AG04450 (cell line): Measurements from ENCODE around the gene UBE3C. TPM values are rescaled to one million over a fixed set of nuclear protein-coding genes. Genes with fewer than 3 reads are reported as not detected.
A peak's percentile ranks its signal among the peaks of the same experiment; 100 is the strongest.
"Not testable (repeated sequence)": the region's sequence is repeated elsewhere in the genome, so short reads cannot be mapped to it uniquely, and the experiment has no call there.

ENCODE experiments used
- CTCF ChIA-PET: fragments of 300-600, 350-600 bp; formaldehyde crosslinking; extraction: SDS; loops from one replicate; lab custom pipeline; 2022; ENCODE audit warnings: antibody characterized with exemption, inconsistent platforms; lab: Charles Lee
- POLR2A ChIA-PET: fragments of 350-600 bp; formaldehyde crosslinking; extraction: SDS; loops from one replicate; lab custom pipeline; 2021; ENCODE audit warnings: antibody characterized with exemption, inconsistent platforms; lab: Yijun Ruan, JAX
- DNase-seq: peaks from one replicate; pipeline ENCODE4 v3.0.0-alpha.2; 2011; ENCODE audit warnings: low read depth, low spot score
- H3K27ac ChIP-seq: one replicate; pipeline ENCODE4 v1.5.1; 2012; ENCODE audit warnings: low read depth, low read length, control low read depth
- H3K27me3 ChIP-seq: one replicate; pipeline ENCODE4 v1.6.0; 2012; ENCODE audit warnings: low read length; ENCODE audit not compliant: control insufficient read depth, insufficient read depth
- H3K4me3 ChIP-seq: 2 replicates; pipeline ENCODE4 v1.5.1; 2011; ENCODE audit warnings: mild to moderate bottlenecking, low read depth, low read length, control low read depth
- H3K9me3 ChIP-seq: 2 replicates; pipeline ENCODE4 v1.5.1; 2012; ENCODE audit warnings: low read length; ENCODE audit not compliant: control insufficient read depth, insufficient read depth
- polyA plus RNA-seq: library from polyadenylated mRNA; depleted of rRNA; stranded (reverse); fragments of >200 nt; gene quantifications from 2 replicates; pipeline ENCODE4 v1.2.3, GENCODE V29; 2011
- TF ChIP-seq, protein P1 (sequence below): IDR thresholded peaks from 2 replicates; pipeline ENCODE4 v1.5.1; 2011; ENCODE audit warnings: low read depth, low read length, control low read depth, inconsistent platforms

The UBE3C gene
- polyA plus RNA-seq, 1 experiment, result 71.2 TPM

DNA sequence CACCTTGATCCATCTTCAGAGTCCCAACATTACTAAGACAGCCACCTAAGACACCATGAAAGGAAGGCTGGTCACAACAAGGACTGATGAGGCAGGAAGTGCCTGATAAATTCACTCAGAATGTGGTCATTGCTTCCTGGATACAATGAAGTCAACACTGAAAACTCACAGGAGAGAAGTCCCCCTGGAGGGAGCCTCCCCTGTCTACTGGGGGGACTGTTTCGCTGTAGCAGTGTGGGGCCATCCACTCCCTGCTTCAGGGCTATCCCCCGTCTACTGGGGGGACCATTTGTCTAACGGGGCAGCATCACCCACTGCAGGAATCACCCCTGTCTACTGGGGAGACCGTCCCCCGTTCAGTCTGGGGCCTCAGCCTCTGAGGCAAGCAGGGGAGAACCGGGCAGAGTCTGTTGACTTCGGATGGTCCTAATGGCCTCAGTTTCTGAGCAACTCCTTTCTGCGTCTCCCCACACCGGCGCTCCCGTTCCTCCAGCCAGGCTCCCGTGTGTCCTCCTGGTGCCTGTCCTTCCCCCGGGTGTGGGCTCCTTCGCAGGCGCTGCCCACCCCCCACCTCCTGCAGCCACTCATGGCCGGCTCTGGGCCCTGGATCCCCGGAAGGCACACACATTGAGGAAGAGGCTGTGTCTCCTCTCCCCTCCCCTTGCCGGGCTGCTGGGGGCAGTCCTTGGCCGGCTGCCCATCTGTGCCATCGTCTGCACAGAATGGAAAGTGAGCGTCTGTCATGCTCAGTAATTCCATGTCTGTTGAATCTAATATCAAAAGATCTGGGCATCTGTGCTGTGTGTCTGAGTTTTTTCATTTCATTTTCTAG, 138.2 kb downstream of the UBE3C start:
- no peak for DNase-seq
- Histone ChIP-seq H3K9me3 (peaks cover 3% of the 10 kb centered on the region; the same call in 1 of the 2 replicates), H3K4me3 (no peak overlapping the region), H3K27me3 (no peaks in the 10 kb centered on the region), H3K27ac (peak overlapping the region; percentile 31)
- ChIA-PET POLR2A (no interaction called here), CTCF (no interaction called here)
- TF ChIP-seq, protein P1, sequence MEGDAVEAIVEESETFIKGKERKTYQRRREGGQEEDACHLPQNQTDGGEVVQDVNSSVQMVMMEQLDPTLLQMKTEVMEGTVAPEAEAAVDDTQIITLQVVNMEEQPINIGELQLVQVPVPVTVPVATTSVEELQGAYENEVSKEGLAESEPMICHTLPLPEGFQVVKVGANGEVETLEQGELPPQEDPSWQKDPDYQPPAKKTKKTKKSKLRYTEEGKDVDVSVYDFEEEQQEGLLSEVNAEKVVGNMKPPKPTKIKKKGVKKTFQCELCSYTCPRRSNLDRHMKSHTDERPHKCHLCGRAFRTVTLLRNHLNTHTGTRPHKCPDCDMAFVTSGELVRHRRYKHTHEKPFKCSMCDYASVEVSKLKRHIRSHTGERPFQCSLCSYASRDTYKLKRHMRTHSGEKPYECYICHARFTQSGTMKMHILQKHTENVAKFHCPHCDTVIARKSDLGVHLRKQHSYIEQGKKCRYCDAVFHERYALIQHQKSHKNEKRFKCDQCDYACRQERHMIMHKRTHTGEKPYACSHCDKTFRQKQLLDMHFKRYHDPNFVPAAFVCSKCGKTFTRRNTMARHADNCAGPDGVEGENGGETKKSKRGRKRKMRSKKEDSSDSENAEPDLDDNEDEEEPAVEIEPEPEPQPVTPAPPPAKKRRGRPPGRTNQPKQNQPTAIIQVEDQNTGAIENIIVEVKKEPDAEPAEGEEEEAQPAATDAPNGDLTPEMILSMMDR, result no peak

DNA sequence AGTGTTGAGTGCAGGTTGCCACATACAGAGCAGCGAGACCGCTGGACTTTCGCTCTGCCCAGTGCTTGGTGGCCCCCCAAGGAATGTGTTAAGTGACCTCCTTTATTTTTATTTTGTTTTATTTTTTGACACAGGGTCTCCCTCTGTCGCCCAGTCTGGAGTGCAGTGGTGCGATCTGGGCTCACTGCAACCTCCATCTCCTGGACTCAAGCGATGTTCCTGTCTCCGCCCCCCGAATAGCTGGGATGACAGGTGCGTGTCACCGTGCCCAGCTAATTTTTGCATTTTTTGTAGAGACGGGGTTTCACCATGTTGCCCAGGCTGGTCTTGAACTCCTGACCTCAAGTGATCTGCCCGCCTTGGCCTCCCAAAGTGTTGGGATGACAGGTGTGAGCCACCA, 138.8 kb downstream of the UBE3C start:
- CTCF ChIA-PET, H3K9me3 ChIP-seq, H3K27ac ChIP-seq, DNase-seq, POLR2A ChIA-PET, H3K4me3 ChIP-seq, H3K27me3 ChIP-seq: not testable (repeated sequence)

DNA sequence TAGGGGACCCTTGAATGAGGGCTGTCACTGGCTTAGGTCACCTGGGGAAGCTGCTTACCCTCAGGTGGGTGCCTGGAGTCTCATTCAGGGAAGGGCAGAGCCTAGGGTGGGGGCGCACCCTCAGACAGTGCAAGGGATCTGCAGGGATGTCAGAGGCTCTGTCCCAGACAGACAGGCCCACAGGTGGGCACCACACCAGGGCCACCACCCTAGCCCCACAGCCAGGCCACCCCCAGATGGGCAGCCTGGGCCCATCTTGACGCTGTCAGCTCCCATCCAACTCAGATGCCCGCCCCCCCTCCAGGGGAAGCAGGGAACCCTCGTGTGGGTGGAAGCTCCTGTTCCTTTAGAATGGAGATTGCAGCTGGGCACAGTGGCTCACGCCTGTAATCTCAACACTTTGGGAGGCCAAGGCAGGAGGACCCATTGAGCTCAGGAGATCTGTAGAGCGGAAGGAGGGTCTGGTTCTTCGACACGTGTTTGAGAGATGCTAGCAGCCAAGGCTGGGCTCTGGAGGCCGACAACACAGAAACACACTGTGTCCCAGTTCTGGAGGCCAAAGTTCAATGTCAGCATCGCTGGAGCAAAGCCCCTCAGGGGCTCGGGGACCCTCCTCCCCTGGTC, 139.6 kb downstream of the UBE3C start:
- Histone ChIP-seq H3K9me3 (peaks cover 3% of the 10 kb centered on the region; the same call in 1 of the 2 replicates), H3K4me3 (no peak overlapping the region), H3K27ac (no peak overlapping the region), H3K27me3 (no peaks in the 10 kb centered on the region)
- TF ChIP-seq, protein P1, result no peak
- CTCF ChIA-PET, result no interaction called here
- POLR2A ChIA-PET, result no interaction called here
- no peak for DNase-seq

DNA sequence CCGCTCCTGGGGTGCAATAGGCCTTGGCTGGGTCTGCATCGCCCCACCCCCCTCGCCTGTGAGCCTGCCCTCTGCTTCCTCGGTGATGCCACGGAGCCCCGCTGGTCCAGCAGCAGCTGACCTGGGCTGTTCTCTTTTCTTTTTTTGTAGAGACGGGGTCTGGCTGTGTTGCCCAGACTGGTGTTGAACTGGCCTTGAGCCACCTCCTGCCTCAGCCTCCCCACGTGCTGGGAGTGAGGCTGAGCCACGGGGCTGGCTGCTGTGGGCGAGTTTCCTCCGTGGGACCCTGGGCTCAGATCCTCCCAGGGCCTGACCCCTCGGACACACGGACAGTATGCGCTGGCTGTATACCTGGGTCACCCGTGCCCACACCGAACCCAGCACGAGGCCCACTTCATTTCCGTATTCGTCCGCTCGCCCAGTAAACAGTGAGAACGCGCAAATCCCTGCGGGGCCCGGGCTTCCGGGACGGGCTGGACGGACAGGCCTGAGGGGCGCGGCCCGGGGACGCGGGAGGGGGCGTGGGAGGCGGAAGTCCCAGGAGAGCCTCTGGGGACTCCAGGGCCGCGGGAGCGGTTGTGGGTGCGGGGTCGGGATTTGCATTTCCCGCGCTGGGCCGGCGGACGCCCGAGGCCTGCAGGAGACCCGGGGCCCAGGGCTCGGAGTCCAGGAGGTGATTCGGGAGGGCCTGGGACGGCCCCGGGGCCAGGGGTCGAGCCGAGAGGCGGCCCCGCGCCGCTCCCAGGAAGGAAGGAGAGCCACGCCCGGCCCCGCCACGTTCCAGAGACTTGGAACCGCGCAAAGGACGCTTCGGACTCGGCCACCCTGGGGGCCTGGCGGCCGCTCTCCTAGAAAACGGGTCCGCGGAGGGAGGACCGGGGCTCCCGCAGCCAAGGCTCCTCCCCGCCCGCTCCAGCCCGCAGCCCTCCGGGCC, 140.3 kb downstream of the UBE3C start:
- ChIA-PET CTCF (no interaction called here), POLR2A (no interaction called here)
- H3K9me3 ChIP-seq, result peaks cover 7% of the 10 kb centered on the region
- no peak overlapping the region for H3K27ac ChIP-seq
- DNase-seq, result no peak
- H3K4me3 ChIP-seq, result 0 out of 2 replicates have a peak overlapping the region, but pooled peaks have one; percentile 22
- no peaks in the 10 kb centered on the region for H3K27me3 ChIP-seq
- TF ChIP-seq, protein P1, result no peak

DNA sequence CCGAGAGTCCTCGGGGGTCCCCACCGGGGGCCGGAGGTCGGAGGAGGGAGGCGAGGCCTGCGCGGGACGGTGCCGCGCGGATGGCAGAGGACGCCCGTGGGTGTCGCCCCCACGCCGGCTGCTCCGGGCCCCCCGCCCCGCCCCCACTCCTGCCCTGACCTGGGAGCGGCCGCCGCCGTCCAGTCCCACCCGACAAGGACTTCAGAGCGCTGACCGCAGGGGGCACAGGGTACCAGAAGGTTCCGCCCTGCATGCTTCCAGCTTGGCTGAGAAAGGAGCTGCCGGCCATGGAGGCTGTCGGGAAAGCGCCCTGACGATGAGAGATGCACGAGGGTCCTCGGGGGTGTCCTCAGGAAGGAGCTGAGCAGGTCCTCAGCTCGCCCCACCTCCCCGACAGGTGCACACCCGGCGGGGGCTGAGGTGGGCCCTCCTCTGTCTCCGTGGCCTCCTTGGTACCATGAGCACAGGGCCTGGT, 141.1 kb downstream of the UBE3C start:
- no peak overlapping the region for H3K27ac ChIP-seq
- TF ChIP-seq, protein P1, result no peak
- ChIA-PET POLR2A (no interaction called here), CTCF (no interaction called here)
- peaks cover 14% of the 10 kb centered on the region for H3K9me3 ChIP-seq
- DNase-seq, result no peak
- H3K27me3 ChIP-seq, result no peaks in the 10 kb centered on the region
- 0 out of 2 replicates have a peak overlapping the region, but pooled peaks have one; percentile 22 for H3K4me3 ChIP-seq
